H9 (cell line): ENCODE data around the gene ASH1L. TPM values are rescaled to one million over a fixed set of nuclear protein-coding genes. Genes with fewer than 3 reads are reported as not detected.

ENCODE experiments used
- DNase-seq: peaks from one replicate; pipeline ENCODE4 v3.0.0-alpha.2; 2017
- H2AFZ ChIP-seq: one replicate; pipeline ENCODE4 v1.6.1; 2013; ENCODE audit warnings: mild to moderate bottlenecking, low read length, control low read depth, moderate library complexity
- H2AK5ac ChIP-seq: 2 replicates; pipeline ENCODE4 v1.6.1; 2013; ENCODE audit warnings: low read length, control low read depth, mixed read lengths; ENCODE audit not compliant: insufficient read length
- H2BK120ac ChIP-seq: one replicate; pipeline ENCODE4 v1.6.1; 2013; ENCODE audit warnings: low read depth, mild to moderate bottlenecking, low read length, control low read depth, inconsistent platforms; ENCODE audit not compliant: poor library complexity, severe bottlenecking
- H2BK12ac ChIP-seq: 2 replicates; pipeline ENCODE4 v1.6.1; 2013; ENCODE audit warnings: low read length, control low read depth, mixed read lengths, low read depth; ENCODE audit not compliant: insufficient read length
- H2BK15ac ChIP-seq: 2 replicates; pipeline ENCODE4 v1.6.1; 2013; ENCODE audit warnings: low read depth, low read length, control low read depth
- H2BK20ac ChIP-seq: one replicate; pipeline ENCODE4 v1.6.1; 2013; ENCODE audit warnings: low read depth, mild to moderate bottlenecking, low read length, control low read depth, inconsistent platforms; ENCODE audit not compliant: poor library complexity, severe bottlenecking
- H2BK5ac ChIP-seq: 2 replicates; pipeline ENCODE4 v1.6.1; 2013; ENCODE audit warnings: low read length, control low read depth, mixed read lengths; ENCODE audit not compliant: insufficient read length
- H3K14ac ChIP-seq: 2 replicates; pipeline ENCODE4 v1.6.1; 2013; ENCODE audit warnings: low read length, control low read depth; ENCODE audit not compliant: insufficient read depth
- H3K18ac ChIP-seq: 2 replicates; pipeline ENCODE4 v1.6.1; 2013; ENCODE audit warnings: low read depth, mild to moderate bottlenecking, mixed read lengths, low read length, control low read depth; ENCODE audit not compliant: insufficient read length
- H3K23ac ChIP-seq: 2 replicates; pipeline ENCODE4 v1.6.1; 2013; ENCODE audit warnings: low read length, control low read depth, mixed read lengths, low read depth; ENCODE audit not compliant: insufficient read length
- H3K23me2 ChIP-seq: 2 replicates; pipeline ENCODE4 v1.6.1; 2013; ENCODE audit warnings: low read depth, mild to moderate bottlenecking, mixed read lengths, low read length, control low read depth; ENCODE audit not compliant: insufficient read length, poor library complexity, severe bottlenecking
- H3K27ac ChIP-seq: 2 replicates; pipeline ENCODE4 v1.5.1; 2013; ENCODE audit warnings: low read length, control low read depth, mixed read lengths, low read depth; ENCODE audit not compliant: insufficient read length
- H3K27me3 ChIP-seq: 2 replicates; pipeline ENCODE4 v1.6.1; 2013; ENCODE audit warnings: low read length, control low read depth, inconsistent platforms; ENCODE audit not compliant: insufficient read depth
- H3K4ac ChIP-seq: 2 replicates; pipeline ENCODE4 v1.6.1; 2013; ENCODE audit warnings: low read depth, mild to moderate bottlenecking, control low read depth, inconsistent platforms, low read length, moderate library complexity
- H3K4me1 ChIP-seq: 2 replicates; pipeline ENCODE4 v1.6.1; 2013; ENCODE audit warnings: low read length, control low read depth, inconsistent platforms; ENCODE audit not compliant: insufficient read depth
- H3K4me2 ChIP-seq: 2 replicates; pipeline ENCODE4 v1.6.1; 2013; ENCODE audit warnings: low read length, control low read depth, mixed read lengths; ENCODE audit not compliant: insufficient read length, insufficient read depth
- H3K56ac ChIP-seq: 2 replicates; pipeline ENCODE4 v1.6.1; 2013; ENCODE audit warnings: low read depth, mild to moderate bottlenecking, mixed read lengths, low read length, control low read depth; ENCODE audit not compliant: insufficient read length
- H3K79me1 ChIP-seq: 2 replicates; pipeline ENCODE4 v1.6.1; 2013; ENCODE audit warnings: low read depth, mild to moderate bottlenecking, moderate library complexity, low read length, control low read depth, inconsistent platforms; ENCODE audit not compliant: insufficient read depth, poor library complexity, severe bottlenecking
- H3K79me2 ChIP-seq: 2 replicates; pipeline ENCODE4 v1.6.1; 2013; ENCODE audit warnings: low read length, control low read depth, inconsistent platforms; ENCODE audit not compliant: insufficient read depth
- H3K9ac ChIP-seq: 2 replicates; pipeline ENCODE4 v1.6.1; 2013; ENCODE audit warnings: low read length, control low read depth, mixed read lengths; ENCODE audit not compliant: insufficient read length; ENCODE audit errors: extremely low read depth
- H3K9me3 ChIP-seq: one replicate; pipeline ENCODE4 v1.6.1; 2013; ENCODE audit warnings: low read depth, low read length, inconsistent platforms; ENCODE audit not compliant: control insufficient read depth
- H3T11ph ChIP-seq: one replicate; pipeline ENCODE4 v1.6.1; 2013; ENCODE audit warnings: mild to moderate bottlenecking, low read length, control low read depth, inconsistent platforms
- H4K20me1 ChIP-seq: one replicate; pipeline ENCODE4 v1.6.1; 2013; ENCODE audit not compliant: control insufficient read depth, insufficient read length, insufficient read depth
- H4K5ac ChIP-seq: 2 replicates; pipeline ENCODE4 v1.6.1; 2013; ENCODE audit warnings: low read depth, mild to moderate bottlenecking, mixed read lengths, low read length, control low read depth; ENCODE audit not compliant: insufficient read length
- H4K8ac ChIP-seq: replicated peaks from 2 replicates; pipeline ENCODE4 v1.6.1; 2013; ENCODE audit warnings: low read length, control low read depth, mixed read lengths, low read depth; ENCODE audit not compliant: insufficient read length
- H4K91ac ChIP-seq: 2 replicates; pipeline ENCODE4 v1.6.1; 2013; ENCODE audit warnings: low read depth, mild to moderate bottlenecking, moderate library complexity, mixed read lengths, low read length, control low read depth; ENCODE audit not compliant: insufficient read length
- H3K27ac Mint-ChIP-seq, 3 experiments: 2 replicates in 2 of 3; 3 replicates in 1 of 3; pipeline ENCODE4 v1.8.0; 2020 to 2021; ENCODE audit warnings: mixed read lengths in 3 of 3, mild to moderate bottlenecking in 1 of 3, moderate library complexity in 1 of 3
- H3K27me3 Mint-ChIP-seq: 2 replicates; pipeline ENCODE4 v1.8.0; 2021; ENCODE audit warnings: low read depth, mild to moderate bottlenecking, moderate library complexity, mixed read lengths
- H3K36me3 Mint-ChIP-seq, 3 experiments: 2 replicates in 2 of 3; 3 replicates in 1 of 3; pipeline ENCODE4 v1.8.0; 2020 to 2021; ENCODE audit warnings: low read depth in 3 of 3, mixed read lengths in 3 of 3; ENCODE audit not compliant: insufficient read depth in 1 of 3
- H3K4me1 Mint-ChIP-seq, 2 experiments: 2 replicates each; pipeline ENCODE4 v1.8.0; 2020; ENCODE audit warnings: mixed read lengths in 2 of 2
- H3K4me3 Mint-ChIP-seq, 2 experiments: 2 replicates in 1 of 2; 3 replicates in 1 of 2; pipeline ENCODE4 v1.8.0; 2020 to 2021; ENCODE audit warnings: mild to moderate bottlenecking in 2 of 2, mixed read lengths in 2 of 2, moderate library complexity in 1 of 2
- H3K9me3 Mint-ChIP-seq, 2 experiments: 2 replicates in 1 of 2; 3 replicates in 1 of 2; pipeline ENCODE4 v1.8.0; 2020; ENCODE audit warnings: mild to moderate bottlenecking in 2 of 2, mixed read lengths in 2 of 2, moderate library complexity in 1 of 2
- CTCF ChIP-seq: fragments of 200-600 bp; sonication (generic); conservative IDR thresholded peaks from 3 replicates; pipeline ENCODE4 v1.8.0; 2021; ENCODE audit warnings: antibody characterized with exemption, mild to moderate bottlenecking
- WGBS: extraction: QIAGEN DNeasy Blood & Tissue Kit; methylation state at CpG from one replicate; pipeline ENCODE4 v1.1.7; 2013; ENCODE audit warnings: missing lambda C conversion rate, low lambda C conversion rate, mixed read lengths; ENCODE audit not compliant: insufficient read length; ENCODE audit errors: extremely low coverage; 5-methylcytosine and 5-hydroxymethylcytosine counted together
- total RNA-seq: library from RNA; stranded (reverse); gene quantifications from 2 replicates; pipeline ENCODE4 v1.2.1, GENCODE V29; 2021

Gene ASH1L
- total RNA-seq, 1 experiment from 2014 or later, result 32.8 TPM

- no peak overlapping the region for H3K27ac ChIP-seq
- H3K18ac ChIP-seq, result no peak overlapping the region
- DNase-seq, result no peak
- H2BK15ac ChIP-seq, result no peak overlapping the region
- no peak overlapping the region for H3K23ac ChIP-seq
- no peak overlapping the region for H4K91ac ChIP-seq
- H2BK5ac ChIP-seq, result no peak overlapping the region
- no peak overlapping the region for H2BK20ac ChIP-seq
- no peak overlapping the region for H2BK120ac ChIP-seq
- H3K14ac ChIP-seq, result no peak overlapping the region
- H4K5ac ChIP-seq, result no peak overlapping the region
- Mint-ChIP-seq H3K4me1 (peaks cover 0 to 4% of the 10 kb centered on the region in 2 experiments; a peak in 2 of 4 replicates), H3K4me3 (no peak overlapping the region), H3K36me3 (peaks cover 9 to 28% (median 22%) of the 10 kb centered on the region in 3 experiments; a peak in 6 of 7 replicates), H3K27me3 (no peaks in the 10 kb centered on the region), H3K27ac (peak overlapping the region in 1 of 3 experiments; percentile 65; a peak in 2 of 7 replicates), H3K9me3 (peaks cover 0 to 3% of the 10 kb centered on the region in 2 experiments; a peak in 1 of 5 replicates)
- H3T11ph ChIP-seq, result no peak overlapping the region
- no peak overlapping the region for H2AK5ac ChIP-seq
- no peaks in the 10 kb centered on the region for H3K4me1 ChIP-seq
- H4K8ac ChIP-seq, result no peak overlapping the region
- no peak overlapping the region for H2AFZ ChIP-seq
- H3K56ac ChIP-seq, result no peak overlapping the region
- no CpG with 5 or more reads among the region's 4 CpGs for WGBS
- peaks cover 2% of the 10 kb centered on the region; the same call in 1 of the 2 replicates for H3K79me2 ChIP-seq
- no peaks in the 10 kb centered on the region for H4K20me1 ChIP-seq
- peaks cover 8% of the 10 kb centered on the region for H3K79me1 ChIP-seq
- no peak for TF ChIP-seq CTCF
- no peak overlapping the region for H3K4ac ChIP-seq
- no peak overlapping the region for H3K4me2 ChIP-seq
- no peaks in the 10 kb centered on the region for H3K27me3 ChIP-seq
- H3K9ac ChIP-seq, result no peak overlapping the region
- no peaks in the 10 kb centered on the region for H3K23me2 ChIP-seq
- no peaks in the 10 kb centered on the region for H3K9me3 ChIP-seq
- no peak overlapping the region for H2BK12ac ChIP-seq
Measured at GRCh38 chr1:155518484-155518883, 44.1 kb downstream of the ASH1L start.
